GM18517 (cell line): Measurements from ENCODE around the gene SGSM2.

Source experiments
- ATAC-seq: cut with Tn5 transposase; IDR thresholded peaks from one replicate; pipeline ENCODE4 v1.9.1; 2021; ENCODE audit warnings: mild to moderate bottlenecking, moderate library complexity; ENCODE audit not compliant: unreplicated experiment

The SGSM2 gene

GRCh38 chr17:2384439-2385127 lies 47.3 kb downstream of the SGSM2 start:
- no peak for ATAC-seq

DNA sequence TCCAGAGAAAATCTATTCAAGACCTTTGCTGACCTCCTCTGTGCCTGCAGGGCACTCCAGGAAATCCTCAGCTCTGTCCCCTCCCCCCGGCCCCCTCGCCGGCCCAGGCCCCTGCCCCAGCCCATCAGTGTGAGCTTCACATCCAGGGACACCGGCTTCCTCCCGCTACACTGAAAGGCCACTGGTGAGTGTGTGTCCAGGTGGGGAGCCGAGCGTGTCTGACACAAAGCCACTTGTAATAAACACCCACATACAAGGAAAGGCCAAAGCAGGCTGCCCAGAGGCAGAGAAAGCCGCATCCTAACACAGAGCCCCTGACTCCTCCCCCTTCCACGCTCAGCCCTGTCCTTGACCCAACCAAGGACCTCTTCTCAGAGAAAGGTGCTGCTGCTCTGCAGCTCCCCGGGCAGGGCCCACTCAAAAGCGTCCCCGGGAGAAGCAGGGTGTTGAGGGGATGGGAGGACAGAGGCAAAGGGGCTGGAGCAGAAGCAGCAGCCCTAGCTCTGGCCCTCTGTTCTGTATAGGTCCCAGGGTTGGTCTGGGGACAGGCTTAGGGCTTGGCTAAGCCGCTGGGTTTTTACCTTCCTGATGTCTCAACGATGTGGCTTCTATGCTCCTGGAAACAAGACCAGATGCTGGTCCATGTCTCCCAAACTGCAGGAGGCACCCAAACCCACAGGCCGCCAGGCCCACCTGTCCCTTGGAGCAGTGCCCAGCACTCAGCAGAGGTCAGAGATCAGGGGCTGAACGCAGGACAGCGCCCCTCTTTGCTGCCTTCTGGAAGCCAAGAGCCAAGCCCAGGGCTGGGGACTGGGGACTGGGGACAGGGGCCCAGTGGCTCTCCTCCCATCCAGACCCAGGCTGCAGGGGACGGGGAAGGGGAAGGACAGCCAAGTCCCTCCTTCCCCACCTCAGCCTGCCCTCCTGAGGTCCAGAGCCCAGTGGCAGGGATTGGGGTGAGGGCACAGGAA lies 48.2 kb downstream of the SGSM2 start:
- no peak for ATAC-seq

DNA sequence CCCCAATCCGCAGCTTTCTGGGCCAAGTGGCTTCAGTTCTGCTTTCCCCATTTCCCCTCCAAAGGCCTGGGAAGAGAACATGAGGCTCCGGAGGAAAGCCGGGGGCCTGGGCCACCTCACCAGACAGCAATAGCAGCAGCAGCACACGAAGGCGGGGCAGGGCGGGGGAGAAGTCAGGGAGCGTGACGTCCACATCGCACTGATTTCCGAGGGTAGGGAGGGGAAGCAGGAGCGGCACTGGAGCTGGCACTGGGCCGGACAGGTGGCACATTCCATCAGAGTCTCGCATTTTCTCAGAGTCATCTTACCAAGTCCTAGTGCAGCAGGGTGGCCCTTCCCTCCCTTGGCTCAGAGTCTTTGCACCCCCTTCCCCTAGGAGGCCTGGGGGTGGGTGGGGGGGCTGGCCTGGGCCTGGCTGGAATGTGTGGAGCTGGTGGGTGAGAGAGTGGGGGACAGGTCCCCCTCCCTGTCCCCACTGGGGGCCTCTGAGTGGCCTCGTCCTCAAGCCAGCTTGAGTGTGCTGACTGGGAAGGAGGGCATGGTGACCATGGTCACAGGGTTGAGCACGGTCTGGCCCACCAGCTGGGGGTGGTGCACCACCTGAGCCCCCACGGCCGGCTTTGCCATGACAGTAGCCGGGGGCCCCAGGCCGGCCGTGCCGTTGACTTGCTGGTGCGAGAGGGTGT lies 49.2 kb downstream of the SGSM2 start:
- ATAC-seq, result no peak

- ATAC-seq, result no peak
Measured at GRCh38 chr17:2387086-2388019, 50.1 kb downstream of the SGSM2 start.

GRCh38 chr17:2388020-2388682 lies 50.9 kb downstream of the SGSM2 start:
- no peak for ATAC-seq

DNA sequence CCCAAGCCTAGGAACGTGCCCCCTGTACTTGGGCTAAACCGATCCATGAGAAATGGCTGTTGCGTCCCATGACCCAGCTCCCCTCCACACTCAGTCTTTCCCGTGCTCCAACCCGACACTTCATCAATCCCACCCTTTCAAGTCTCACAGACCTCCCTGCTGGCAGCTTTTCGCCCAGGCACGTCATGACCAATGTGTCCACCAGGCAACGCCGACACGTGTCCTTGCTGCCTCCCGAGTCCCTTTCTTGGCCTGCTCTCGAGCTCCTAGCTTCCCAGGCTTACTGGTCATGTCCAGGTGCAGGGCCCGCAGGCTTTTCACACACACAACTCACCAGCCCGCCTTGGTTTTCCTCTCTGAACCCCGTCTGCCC lies 51.4 kb downstream of the SGSM2 start:
- ATAC-seq, result no peak

DNA sequence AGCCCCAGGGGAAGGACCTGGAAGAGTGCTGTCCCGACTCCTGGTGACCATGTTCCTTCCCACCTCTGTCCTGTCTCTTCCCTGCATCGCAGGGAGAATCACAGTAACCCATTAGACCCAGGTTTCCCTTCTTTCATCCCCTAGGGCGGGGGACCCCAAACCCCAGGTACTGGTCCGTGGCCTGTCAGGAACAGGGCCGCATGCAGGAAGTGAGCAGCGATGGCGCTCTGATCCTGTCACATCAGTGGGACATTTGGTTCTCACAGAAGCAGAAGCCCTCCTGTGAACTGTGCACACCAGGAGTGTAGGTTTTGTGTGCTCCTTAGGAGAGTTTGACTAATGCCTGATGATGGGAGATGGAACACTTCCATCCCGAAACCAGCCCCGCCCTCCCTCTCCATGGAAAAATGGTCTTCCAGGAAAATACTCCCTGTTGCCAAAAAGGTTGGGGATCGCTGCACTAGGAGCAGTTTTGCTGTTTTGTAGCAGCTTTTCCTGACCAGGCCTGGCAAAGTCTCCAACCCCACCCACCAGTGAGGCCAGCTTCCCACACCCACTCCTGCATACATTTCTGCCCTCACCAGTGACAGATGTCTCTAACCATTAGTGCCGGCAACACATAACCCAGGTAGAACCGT lies 53.0 kb downstream of the SGSM2 start:
- ATAC-seq, result no peak

DNA sequence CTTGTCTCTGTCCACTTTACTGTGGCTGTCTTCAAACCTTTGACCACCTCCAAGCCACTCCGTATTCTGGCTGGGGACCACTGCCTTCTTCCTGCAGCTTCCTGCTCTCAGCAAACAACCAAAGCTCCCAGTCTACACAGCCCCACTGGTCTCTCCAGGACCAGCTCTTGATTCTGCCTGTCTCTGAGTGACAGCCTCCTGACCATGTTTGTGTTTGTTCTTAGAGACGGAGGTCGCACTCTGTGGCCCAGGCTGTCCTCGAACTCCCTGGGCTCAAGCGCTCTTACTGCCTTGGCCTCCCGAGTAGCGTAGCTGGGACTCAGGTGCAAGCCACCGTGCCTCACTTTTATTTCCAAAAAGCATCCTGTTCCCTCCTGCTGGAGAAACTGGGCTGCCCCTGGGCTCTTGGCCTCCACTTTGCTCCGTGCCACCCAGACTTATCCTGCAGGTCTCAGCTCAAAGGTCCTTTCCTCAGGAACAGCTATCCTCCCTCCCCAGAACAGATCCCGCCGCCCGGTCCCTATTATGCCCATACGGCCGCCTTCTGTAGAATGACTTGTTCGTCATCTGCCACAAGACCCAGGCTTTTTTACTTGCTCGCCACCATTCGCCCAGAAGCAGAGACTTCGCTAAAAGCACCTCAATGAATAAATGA lies 54.4 kb downstream of the SGSM2 start:
- ATAC-seq, result no peak

DNA sequence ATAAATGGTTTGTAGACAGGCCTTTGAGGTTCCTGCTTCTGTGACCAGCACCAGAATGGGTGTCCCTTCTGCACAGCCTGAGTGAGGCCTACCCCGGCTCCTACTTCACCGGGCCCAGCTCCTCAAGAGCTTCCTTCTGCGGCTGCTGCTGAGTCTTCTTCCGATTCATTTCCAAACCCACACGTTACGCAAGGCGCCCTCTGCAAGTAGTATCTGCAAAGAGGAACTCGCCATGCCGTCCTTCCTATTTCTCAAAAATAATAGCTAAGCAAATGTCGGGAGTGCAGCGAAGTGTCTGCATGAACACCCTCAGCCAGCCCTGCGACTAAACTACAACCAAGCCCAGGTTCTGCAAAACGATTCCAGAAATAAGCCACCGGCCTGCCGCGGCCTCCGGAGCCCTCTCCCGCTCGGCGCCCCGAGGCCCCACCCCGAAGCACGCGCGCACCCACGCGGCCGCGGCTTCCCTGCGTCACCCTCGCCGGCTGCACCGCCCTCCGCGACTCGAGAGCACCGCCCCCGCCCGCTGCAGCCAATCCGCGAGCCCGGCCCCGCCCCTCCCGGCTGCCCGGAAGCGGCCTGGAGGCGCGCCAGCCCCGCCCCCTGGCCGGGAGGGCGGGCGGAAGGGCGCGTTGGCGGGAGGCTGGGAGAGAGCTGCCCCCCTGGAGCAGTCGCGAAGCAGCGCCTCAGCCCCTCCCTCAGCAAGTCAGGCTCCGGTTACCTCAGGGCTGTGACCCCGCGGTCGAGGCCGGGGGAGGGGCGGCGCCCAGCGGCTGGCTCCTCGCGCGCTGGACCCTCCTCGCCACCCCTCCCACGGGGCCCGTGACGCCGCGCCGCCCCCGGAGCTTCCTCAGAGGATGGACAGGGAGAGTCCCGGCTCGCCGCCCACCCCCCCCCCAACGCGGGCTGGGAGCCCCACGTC lies 55.2 kb downstream of the SGSM2 start:
- ATAC-seq, result peak; percentile 57

- peak; percentile 28 for ATAC-seq
Measured at GRCh38 chr17:2393174-2393953, 56.1 kb downstream of the SGSM2 start.

DNA sequence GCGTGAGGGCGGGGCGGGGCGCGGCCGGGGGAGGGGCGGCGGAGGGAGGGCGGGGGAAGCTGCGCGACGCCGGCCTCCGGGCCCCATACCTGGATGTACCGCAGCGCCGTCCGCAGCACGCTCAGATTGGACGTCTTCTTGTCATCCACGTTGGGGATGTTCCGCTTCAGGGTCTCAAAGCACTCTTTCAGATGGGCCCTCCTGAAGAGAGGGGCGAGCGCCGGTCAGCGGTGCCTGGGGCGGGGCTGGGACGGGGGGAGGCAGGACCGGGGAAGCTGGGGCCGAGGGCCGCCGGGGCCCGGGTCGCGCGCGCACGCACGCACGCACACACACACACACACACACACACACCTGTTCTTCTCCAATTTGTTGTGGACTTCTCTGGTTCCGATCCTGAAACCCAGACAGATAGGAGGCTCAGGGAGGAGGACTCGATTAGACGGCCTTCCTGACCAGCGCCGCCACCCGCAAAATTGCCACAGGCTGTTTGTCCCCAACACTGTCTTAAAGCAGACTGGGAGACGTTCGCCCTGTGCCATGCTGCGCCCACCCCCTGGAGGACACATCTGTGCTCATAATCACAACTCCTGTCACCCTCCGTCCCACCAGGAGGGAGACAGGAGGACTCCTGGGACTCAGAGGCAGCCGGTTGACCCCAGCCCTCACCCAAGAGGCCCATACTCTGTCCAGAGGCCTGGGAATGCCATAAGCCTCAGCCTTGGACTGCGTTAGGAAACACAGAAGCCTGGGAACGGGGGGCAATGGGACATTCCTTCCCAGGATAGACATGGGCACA lies 56.9 kb downstream of the SGSM2 start:
- no peak for ATAC-seq

- no peak for ATAC-seq
Measured at GRCh38 chr17:2394775-2395201, 57.5 kb downstream of the SGSM2 start.

- ATAC-seq, result no peak
Measured at GRCh38 chr17:2395258-2396181, 58.2 kb downstream of the SGSM2 start.

DNA sequence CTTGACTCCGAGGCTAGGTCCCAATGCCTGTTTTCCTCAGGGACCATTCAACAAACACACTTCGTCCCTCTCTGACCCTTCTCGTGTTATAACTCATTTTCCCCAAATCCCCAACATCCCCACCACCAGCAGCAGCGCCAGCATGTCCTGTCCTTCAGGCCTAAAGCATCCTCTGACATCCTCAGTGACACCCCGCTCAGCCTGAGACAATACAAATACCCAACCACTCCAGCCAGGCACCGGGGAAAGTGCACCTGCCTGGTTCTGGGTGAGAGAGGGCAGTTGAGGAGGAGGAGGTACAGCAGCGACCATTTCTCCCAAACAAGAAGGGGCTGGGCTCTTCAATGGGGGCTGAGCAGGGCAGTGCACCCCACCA lies 58.9 kb downstream of the SGSM2 start:
- ATAC-seq, result no peak

- no peak for ATAC-seq
Measured at GRCh38 chr17:2396568-2397246, 59.4 kb downstream of the SGSM2 start.
